HG02973 (cell line): ENCODE data around the gene TRIM58.

Source experiments
- ATAC-seq: cut with Tn5 transposase; IDR thresholded peaks from one replicate; pipeline ENCODE4 v1.9.1; 2021; ENCODE audit warnings: moderate library complexity; ENCODE audit not compliant: unreplicated experiment

Gene TRIM58

DNA sequence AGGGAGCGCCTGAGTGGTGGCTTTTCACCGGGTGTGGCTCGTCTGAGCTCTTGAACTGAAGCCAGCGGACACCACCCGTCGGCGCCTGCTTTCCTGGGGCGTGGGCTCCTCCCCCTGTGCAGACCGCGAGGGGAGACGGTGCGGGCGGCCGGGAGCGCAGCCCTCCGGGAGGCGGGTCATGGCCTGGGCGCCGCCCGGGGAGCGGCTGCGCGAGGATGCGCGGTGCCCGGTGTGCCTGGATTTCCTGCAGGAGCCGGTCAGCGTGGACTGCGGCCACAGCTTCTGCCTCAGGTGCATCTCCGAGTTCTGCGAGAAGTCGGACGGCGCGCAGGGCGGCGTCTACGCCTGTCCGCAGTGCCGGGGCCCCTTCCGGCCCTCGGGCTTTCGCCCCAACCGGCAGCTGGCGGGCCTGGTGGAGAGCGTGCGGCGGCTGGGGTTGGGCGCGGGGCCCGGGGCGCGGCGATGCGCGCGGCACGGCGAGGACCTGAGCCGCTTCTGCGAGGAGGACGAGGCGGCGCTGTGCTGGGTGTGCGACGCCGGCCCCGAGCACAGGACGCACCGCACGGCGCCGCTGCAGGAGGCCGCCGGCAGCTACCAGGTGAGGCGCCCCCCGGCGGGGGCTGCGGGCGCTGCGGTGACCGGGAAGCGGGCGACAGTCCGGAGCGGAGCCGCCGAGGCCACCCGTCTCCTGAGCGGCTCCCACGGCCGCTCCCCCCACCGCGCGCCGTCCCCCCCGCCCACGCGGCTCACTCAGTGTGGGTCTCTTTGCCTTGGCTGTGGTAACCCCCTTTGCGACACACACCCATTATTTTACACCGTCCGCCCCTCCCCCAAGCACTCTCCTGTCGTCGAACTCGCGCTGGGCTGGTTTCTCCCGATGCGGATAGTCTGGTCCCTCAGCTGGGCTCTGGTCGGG is at the start of gene TRIM58:
TSS of gene TRIM58 (plus strand) at position 119 of the 916 bp plus-strand sequence. CDS start at position 179, 60 bp downstream.
- ATAC-seq, result no peak

DNA sequence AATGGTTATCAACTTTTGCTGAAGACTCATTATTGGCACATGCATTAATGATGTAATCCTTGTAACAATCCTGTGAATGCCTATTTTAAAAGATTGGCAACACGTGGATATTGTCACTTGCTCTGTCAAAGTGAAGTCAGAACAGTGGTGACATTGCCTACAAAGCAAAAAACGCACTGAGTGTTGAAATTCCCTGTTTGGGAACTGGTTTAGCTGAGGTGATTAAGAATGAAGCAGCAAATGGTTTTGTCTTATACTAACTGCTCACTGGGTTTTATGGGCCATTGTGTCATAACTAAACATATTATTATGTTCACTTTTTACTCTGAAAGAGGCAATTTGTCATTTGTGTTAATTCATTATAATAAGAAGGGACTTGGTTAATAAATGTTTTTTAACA is 44.4 kb upstream of the TRIM58 start:
- no peak for ATAC-seq

GRCh38 chr1:247822060-247822459 is 34.9 kb upstream of the TRIM58 start:
- no peak for ATAC-seq

DNA sequence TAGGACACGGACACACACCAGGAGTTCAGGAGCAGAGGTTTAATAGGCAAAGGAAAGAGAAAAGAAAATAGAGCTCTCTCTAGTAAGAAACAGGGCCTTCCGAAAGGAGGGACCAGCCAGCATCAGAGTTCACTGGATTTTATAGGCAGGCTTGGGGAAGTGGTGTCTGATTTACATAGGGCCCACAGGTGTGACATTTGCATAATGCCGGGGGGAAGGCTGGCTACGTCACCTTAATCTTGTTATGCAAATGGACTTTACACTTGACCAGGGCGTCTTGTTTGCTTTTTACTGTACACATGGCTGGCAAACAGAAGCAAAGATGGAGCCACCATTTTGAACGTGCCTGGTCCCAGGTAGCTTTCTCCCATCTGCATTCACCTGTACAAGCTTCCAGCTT is 33.0 kb upstream of the TRIM58 start, which contains the start of gene OR14A16:
TSS of gene OR14A16 (minus strand) at position 97 of the 400 bp plus-strand sequence. CDS start 8,390 bp downstream, outside the sequence.
- no peak for ATAC-seq

GRCh38 chr1:247825362-247825761 is 31.6 kb upstream of the TRIM58 start:
- no peak for ATAC-seq

- ATAC-seq, result no peak
These were observed 27.3 kb upstream of the TRIM58 start for GRCh38 chr1:247829656-247830055.

GRCh38 chr1:247833601-247834000 is 23.4 kb upstream of the TRIM58 start:
- no peak for ATAC-seq

DNA sequence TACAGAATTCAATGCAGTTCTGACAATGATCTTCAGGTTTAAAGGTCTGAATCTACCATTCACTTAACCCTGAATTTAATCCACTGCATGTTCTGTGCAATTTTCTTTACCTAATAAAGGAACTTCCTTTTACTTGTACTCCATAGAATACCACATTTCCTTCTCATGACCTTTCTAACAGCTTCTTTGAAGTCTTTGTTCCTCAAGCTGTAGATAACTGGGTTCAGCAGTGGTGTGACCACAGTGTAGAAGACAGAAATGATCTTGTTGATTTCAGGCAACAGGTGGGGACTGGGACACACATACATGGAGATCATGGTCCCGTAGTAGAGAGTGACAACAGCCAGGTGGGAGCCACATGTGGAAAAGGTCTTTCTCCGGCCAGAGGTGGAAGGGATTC is 16.2 kb upstream of the TRIM58 start:
- ATAC-seq, result no peak

DNA sequence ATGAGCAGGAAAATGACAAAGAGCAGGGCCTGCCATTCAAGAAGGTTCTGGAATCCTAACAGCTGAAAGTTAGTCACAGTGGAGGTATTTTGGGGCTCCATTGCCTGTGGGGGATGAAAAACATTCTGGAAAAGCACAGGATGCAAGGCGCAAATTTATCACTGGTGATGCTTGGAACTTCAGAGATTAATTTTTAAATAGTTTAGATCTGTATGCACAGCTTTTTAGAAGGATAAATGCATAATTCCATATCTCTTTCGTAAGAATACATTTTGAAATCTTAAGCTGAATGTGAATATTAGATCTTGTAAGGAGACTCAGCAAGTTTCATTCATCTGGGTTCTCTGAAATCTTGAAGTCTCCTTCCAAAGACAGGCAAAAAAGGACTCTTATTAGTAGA is 15.2 kb upstream of the TRIM58 start, which contains the start of gene OR11L1:
TSS of gene OR11L1 (minus strand) at position 101 of the 400 bp plus-strand sequence. CDS start at position 101, 0 bp downstream.
- ATAC-seq, result no peak

DNA sequence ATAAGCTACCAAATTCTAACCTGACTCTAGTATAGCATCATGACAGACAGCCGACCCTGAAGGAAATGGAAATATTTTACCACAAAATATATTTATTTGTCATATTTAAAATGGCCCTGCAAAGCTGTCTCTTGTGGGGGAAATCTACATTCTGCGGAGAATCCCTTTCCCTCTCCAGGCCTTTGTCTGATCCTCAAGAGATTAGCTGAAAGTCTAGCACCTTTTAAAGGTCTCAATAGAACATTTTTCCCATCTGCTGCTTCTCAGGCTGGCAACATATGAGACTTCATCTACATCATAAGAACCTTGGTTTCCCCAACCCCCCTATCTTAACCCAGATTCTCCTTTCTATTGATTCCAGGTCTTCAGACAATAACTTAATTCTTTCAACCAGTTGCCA is 13.6 kb upstream of the TRIM58 start:
- ATAC-seq, result no peak

DNA sequence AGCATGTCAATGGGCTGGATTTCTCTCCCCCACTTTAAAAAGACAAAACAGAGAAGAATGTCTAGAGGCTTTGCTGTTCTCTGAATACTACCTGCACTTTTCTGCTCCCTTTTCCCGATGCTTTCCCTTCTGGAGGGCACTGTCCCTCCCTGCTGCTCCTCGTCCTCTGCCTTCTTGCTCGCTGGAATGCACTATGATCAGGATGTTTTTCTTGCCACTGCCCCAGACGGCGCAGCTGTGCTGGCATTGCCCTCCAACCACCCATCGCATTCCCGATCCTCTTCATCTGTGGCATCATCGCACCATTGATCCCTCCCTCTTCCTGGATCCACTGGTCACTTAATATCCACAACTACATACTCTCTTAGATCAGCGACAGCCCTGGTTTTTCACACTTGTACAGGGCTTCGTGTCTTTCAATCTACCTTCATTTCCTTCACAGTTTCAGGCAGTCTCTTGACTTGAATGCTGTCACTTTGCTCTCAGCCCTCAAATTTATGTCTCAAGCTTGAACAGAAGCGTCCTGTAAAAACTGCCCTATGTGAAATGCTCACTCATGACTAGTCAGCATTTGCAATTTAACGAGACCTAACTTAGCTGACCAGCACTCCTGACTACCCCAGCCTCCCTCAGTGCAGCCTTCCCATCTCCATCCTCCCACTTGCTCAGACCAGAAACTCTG is 11.8 kb upstream of the TRIM58 start:
- no peak for ATAC-seq

GRCh38 chr1:247845693-247846017 is 11.3 kb upstream of the TRIM58 start:
- no peak for ATAC-seq

DNA sequence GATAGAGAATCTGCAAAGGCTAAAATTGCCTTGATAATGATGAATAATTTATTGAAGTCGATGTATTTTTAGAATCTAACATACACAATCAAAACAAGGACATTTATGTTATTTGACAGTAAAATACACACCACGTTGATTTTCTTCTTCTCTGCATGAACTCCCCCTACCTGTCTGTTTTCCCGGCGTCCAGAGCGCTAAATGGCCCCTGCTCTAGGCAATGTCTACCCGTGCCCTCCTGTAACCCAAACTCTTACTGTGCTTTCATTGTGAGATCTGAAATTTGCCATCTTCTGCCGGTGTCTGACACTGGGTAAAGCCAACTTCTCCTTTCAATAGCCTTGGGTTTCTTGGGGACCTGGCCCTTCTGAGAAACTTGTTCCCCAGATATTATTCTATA is 8.6 kb upstream of the TRIM58 start:
- ATAC-seq, result no peak

GRCh38 chr1:247849616-247850015 is 7.4 kb upstream of the TRIM58 start:
- ATAC-seq, result no peak

- no peak for ATAC-seq
These were observed 2.0 kb upstream of the TRIM58 start for GRCh38 chr1:247854899-247855545.

DNA sequence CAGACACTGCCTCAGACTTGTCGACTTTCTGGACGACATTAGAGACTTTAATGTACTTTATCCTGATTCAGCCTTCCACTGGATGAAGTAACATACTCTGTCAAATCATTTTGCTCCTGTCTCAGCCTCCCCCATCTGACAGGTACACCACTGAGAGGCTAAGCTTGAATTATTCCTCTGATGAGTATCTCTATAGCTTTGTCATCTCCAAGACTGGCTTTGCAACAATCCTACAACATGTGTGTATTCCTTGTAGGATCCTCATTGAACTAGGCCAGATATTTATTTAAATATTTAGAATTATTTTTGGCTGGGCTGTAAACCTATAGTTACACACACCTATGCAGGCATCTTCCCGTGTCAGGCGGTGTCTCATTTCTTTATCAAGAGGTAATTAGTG is 1.1 kb upstream of the TRIM58 start:
- ATAC-seq, result no peak

GRCh38 chr1:247857985-247858619 is 1.1 kb downstream of the TRIM58 start:
- no peak for ATAC-seq

DNA sequence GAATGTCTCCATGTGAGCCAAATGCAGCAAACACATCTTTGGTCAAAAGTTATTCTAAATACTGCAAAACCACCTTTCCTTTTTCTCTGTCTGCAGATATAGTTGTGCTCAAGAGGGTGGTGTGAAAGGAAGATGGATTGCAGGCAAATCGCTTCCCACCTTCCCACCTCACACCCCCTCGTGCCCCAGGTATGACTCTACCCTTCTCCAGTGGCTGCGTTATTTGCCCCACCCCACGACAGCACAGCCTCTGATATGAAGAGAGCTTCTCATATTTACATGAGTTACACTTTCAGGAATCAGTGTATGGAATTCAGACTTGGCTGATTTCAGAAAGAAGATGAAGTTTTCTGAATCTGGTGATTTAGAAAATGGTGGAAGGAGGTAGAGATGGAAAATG is 5.8 kb downstream of the TRIM58 start:
- ATAC-seq, result no peak

DNA sequence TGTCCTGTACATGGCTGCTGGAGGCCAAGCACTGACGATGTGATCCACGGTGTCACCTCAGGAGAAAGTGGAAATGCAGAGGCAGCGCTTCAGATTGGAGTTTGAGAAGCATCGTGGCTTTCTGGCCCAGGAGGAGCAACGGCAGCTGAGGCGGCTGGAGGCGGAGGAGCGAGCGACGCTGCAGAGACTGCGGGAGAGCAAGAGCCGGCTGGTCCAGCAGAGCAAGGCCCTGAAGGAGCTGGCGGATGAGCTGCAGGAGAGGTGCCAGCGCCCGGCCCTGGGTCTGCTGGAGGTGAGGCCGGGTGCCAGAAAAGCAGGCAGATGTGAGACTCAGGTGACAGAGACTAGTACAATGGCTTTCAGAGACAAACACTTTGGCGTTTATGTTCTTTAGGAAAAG is 7.7 kb downstream of the TRIM58 start:
- no peak for ATAC-seq

DNA sequence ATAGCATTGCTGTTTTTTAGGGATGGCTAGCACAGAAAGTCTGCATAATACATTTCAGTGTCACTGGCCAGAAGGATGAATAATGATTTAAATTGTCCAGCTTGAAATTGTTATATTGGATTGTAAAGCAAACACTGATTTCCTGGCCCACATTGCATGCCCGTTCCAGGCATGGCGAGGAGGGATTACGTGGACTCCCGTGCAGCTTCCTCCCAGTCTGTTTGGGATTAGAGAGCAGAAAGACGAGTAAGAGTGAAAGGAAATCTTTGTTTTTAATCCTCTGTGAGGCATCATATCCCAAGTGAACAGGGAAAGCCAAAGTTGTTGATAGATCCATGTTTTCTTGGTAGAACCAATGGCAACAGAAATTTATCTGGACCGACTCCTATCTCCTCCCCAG is 8.4 kb downstream of the TRIM58 start:
- ATAC-seq, result no peak

DNA sequence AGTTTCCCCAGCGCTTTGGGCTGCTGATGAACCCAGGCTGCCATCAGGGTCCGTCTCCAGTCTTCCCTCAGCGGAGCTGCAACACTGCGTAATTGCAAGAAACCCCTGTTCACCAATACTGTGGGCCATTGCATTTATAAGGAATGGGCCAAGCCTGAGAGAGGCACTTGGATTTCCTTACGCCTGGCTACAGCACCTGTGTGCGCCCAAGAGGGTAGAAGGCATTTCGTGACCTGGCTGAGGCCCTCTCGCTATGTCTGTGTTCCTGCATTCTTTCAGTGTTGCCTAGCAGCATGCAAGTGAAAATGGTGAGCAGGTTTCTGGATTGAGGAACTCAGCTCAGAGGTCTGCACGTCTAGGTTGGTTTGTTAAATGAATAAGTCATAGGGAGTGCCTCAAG is 26.4 kb downstream of the TRIM58 start:
- no peak for ATAC-seq
